ENCODE data around the gene TTC1.
"Not testable (repeated sequence)": the region's sequence is repeated elsewhere in the genome, so short reads cannot be mapped to it uniquely, and the experiment has no call there.

Gene TTC1

DNA sequence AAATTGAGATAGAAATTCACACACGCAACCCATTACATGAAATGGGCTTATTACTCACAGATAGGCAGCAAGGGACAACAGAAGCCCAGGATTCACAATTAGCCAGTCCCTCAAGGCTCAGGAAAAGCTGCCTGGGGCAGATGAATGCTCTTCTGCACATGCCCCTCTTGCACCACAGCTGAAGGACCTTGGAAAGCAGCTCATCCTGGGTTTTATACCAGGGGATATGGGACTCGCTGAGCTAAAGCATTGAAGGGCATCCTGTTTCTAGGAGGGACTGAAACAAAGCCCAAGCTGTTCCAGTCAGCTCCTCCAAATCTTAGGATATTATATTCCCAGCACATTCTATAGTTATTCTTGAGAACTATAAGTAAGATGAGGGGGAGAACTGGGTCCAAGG is 15.7 kb upstream of the TTC1 start:
- TF ChIP-seq, protein P1, sequence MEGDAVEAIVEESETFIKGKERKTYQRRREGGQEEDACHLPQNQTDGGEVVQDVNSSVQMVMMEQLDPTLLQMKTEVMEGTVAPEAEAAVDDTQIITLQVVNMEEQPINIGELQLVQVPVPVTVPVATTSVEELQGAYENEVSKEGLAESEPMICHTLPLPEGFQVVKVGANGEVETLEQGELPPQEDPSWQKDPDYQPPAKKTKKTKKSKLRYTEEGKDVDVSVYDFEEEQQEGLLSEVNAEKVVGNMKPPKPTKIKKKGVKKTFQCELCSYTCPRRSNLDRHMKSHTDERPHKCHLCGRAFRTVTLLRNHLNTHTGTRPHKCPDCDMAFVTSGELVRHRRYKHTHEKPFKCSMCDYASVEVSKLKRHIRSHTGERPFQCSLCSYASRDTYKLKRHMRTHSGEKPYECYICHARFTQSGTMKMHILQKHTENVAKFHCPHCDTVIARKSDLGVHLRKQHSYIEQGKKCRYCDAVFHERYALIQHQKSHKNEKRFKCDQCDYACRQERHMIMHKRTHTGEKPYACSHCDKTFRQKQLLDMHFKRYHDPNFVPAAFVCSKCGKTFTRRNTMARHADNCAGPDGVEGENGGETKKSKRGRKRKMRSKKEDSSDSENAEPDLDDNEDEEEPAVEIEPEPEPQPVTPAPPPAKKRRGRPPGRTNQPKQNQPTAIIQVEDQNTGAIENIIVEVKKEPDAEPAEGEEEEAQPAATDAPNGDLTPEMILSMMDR (IDR thresholded peaks at IDR 0.05; ENCODE audit: low read depth, low read length, missing control alignments): no peak

DNA sequence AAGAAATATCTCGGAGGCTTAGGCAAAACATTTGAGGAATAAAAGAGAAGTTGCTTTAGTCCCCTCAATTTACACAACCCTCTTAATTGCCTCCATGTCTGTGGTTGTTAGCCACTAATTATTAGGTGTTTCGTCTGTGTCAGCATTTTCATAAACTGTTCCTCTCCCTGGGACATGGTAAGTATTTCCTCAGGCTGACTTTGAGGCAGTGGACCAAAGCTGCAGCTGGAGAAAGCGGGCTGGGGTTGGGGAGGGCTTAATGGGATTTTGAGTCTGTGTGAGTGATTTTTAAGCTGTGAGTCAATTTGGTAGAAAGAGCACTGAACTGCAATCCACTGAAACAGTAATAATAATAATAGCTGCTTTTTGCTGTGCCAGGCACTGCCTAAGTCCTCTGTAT is 13.0 kb upstream of the TTC1 start:
- no peak for DNase-seq (ENCODE audit: extremely low read depth, low read depth)
- no peak overlapping the region for H3K4me3 ChIP-seq (replicated peaks; ENCODE audit: low read depth, low read length)

More for the DNA sequence above, 15.7 kb upstream of the TTC1 start:
- H3K4me3 ChIP-seq (replicated peaks; ENCODE audit: low read depth, low read length): no peak overlapping the region
- DNase-seq (ENCODE audit: extremely low read depth, low read depth): no peak

DNA sequence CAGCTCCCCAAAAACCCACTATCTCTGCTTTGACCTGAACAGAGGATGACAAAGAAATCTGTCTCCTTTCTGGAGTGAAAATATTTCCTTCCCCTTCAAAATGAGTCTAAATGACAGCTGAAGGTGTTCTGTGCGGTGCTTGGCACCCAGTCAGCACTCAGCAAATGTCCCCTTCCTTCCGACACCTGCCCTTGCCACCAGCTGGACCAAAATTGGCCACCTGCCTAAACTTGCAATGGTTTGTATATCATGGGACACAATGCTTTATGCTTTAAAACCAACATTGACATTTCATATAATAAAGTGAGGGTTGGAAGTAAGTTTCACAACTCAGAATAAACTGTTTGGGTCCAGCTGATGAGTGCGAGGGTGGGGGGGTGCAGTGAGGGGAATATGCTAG is 7.5 kb upstream of the TTC1 start:
- no peak overlapping the region for H3K4me3 ChIP-seq (replicated peaks; ENCODE audit: low read depth, low read length)
- no peak for DNase-seq (ENCODE audit: extremely low read depth, low read depth)
- TF ChIP-seq, protein P1 (IDR thresholded peaks at IDR 0.05; ENCODE audit: low read depth, low read length, missing control alignments): no peak

More for the DNA sequence above, 13.0 kb upstream of the TTC1 start:
- TF ChIP-seq, protein P1 (IDR thresholded peaks at IDR 0.05; ENCODE audit: low read depth, low read length, missing control alignments): no peak

DNA sequence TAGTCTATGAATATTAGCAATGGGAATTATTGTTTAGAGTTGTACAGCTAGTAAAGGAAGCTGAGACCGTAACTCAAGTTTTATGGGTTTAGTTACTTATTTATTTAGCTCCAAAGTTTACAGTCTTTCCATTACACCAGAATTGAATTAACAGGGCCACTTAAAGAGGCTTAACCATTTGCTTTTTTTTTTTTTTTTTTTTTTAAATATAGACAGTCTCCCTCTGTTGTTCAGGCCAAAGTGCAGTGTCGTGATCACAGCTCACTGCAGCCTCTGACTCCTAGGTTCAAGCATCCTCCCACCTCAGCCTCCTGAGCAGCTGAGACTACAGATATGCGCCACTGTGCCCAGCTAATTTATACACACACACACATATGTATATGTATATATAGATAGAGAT is 1.4 kb upstream of the TTC1 start:
- H3K4me3 ChIP-seq (replicated peaks; ENCODE audit: low read depth, low read length): no peak overlapping the region
- TF ChIP-seq, protein P1 (IDR thresholded peaks at IDR 0.05; ENCODE audit: low read depth, low read length, missing control alignments): no peak
- DNase-seq (ENCODE audit: extremely low read depth, low read depth): no peak

DNA sequence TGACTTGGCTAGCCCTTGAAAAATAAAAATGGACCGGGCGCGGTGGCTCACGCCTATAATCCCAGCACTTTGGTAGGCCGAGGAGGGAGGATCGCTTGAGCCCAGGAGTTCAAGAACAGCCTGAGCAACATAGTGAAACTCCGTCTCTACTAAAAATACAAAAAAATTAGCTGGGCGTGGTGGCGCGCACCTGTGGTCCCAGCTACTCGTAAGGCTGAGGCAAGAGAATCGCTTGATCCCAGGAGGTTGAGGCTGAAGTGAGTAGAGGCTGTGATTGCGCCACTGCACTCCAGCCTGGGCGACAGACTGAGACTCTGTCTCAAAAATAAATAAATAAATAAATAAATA is 436 bp upstream of the TTC1 start:
- peak overlapping the region; percentile 100 for H3K4me3 ChIP-seq (replicated peaks; ENCODE audit: low read depth, low read length)

DNA sequence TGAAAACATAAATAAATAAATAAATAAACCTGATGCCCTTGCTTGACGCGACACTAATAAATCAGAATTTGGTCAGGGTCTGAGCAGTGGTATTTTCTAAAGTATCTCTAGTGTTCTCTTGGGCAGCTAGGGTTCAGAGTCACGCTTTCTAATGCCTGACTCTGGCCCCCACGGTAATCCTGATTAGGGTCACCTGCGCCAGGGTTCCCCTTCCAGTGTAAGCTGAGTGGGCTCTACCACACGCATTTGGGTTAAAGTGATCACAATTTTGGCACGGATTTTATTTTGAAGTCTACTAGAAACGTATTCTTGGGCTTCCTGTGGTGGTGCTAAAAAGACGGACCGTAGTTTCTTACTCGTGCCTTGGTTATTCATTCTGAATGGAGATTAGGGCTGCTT is 651 bp downstream of the TTC1 start:
- no peak for DNase-seq (ENCODE audit: extremely low read depth, low read depth)
- TF ChIP-seq, protein P1 (IDR thresholded peaks at IDR 0.05; ENCODE audit: low read depth, low read length, missing control alignments): no peak
- peak overlapping the region; percentile 100 for H3K4me3 ChIP-seq (replicated peaks; ENCODE audit: low read depth, low read length)

More for the DNA sequence above, 436 bp upstream of the TTC1 start:
- DNase-seq (ENCODE audit: extremely low read depth, low read depth): not testable (repeated sequence)

DNA sequence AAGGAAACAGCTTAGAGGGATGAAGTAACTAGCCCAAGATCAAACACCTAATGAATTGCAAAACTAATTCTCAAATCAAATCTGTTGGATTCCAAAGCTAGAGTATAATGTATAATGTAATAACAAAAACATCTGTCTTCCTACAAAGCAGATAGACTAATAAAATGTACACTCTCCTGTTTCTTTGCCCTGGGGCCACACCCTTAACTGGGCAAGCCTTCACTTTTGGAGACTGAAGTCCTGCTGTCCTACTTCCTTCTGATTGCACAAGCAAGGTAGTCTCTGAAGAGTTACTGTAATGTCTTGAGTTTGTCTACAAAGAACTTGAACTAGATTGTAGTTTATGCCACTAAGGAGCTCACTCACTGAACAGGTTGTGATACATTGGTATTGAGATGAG is 2.5 kb downstream of the TTC1 start:
- H3K4me3 ChIP-seq (replicated peaks; ENCODE audit: low read depth, low read length): no peak overlapping the region
- TF ChIP-seq, protein P1 (IDR thresholded peaks at IDR 0.05; ENCODE audit: low read depth, low read length, missing control alignments): no peak
- DNase-seq (ENCODE audit: extremely low read depth, low read depth): no peak

DNA sequence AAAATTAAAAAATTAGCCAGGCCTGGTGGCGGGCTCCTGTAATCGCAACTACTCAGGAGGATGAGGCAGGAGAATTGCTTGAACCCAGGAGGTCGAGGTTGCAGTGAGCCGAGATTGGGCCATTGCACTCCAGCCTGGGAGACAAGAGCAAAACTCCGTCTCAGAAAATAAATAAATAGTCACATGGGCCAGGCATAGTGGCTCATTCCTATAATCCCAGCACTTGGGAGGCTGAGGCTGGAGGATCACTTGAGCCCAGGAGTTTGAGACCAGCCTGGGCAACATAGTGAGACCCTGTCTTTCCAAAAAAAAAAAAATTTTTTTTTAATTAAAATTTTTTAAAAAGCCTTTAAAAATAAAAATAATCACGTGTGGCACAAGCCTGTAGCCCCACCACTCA is 5.3 kb downstream of the TTC1 start:
- H3K4me3 ChIP-seq (replicated peaks; ENCODE audit: low read depth, low read length); DNase-seq (ENCODE audit: extremely low read depth, low read depth): not testable (repeated sequence)

Data from HFF-Myc (cell line).